HG02759 (cell line): ENCODE measurements around the gene TMEM213.

Experiments used
- ATAC-seq: cut with Tn5 transposase; IDR thresholded peaks from one replicate; pipeline ENCODE4 v1.9.1; 2021; ENCODE audit warnings: mild to moderate bottlenecking, moderate library complexity; ENCODE audit not compliant: unreplicated experiment

TMEM213 gene

DNA sequence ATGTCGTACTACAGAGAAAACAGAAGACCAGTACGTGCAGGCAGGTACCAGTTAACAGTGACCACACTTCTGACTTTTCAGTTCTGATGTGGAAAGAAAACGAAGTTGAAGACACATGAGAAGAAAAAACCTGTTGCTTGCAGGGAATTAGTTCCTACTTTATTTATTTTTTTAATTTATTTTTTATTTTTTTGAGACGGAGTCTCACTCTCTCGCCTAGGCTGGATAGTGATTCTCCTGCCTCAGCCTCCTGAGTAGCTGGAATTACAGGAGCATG is 74.0 kb downstream of the TMEM213 start:
- no peak for ATAC-seq

DNA sequence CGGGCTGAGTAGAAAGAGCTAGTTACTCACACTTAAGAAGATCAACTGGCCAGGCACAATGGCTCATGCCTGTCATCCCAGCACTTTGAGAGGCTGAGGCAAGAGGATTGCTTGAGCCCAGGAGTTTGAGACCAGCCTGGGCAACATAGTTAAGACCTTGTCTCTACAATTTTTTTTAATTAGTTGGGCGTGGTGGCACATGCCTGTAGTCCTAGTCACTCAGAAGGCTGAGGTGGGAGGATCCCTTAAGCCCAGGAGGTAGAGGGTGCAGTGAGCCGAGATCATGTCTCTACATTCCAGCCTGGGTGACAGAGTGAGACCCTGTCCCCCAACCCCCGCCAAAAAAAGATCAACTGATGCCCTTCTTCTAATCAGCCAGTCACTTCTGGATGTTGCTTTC is 74.8 kb downstream of the TMEM213 start:
- no peak for ATAC-seq

DNA sequence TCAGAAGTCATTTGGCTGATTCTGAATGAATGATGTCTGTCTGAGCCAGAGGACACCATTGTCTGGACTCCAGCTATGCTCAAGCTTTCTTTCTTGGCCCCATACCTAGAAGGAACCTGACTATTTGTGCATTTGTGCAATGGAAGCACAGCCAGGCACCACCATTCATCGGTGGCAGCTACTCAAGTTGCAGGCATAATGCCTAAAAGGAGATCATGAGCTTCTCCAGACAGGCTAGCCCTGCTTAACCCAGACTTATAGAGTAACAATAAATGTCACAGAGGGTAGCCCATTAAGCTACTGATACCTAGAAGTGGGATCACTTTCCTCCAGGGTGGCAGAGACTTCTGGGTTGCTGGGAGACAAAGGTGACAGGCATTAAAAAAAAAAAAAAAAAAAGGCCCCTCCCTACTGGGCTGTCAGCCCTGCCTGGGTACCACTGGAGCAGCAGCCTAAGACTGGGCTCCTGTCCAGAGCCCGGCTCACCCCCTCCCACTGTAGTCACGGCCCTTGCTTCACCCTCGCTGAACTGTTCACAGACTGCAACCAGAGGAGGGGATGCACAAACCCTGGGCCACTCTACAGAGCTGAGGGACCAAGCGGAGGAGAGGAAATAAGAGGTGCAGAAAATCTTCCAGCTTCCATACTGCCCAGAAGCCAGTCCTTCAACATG is 75.6 kb downstream of the TMEM213 start:
- ATAC-seq, result no peak

DNA sequence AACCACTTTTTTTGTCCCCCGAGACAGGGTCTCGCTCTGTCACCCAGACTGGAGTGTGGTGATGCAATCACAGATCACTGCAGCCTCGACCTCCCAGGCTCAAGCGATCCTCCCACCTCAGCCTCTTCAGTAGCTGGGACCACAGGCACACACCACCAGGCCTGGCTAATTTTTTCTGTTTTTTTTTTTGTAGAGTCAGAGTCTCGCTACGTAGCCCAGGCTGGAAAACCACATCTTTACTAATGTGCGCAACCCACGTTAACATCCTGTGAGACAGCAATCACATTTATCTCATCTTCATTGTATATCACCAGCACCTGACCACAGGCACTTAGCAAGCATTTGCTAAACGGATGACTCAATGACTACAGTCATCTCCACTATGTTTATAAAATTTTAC is 78.0 kb downstream of the TMEM213 start:
- no peak for ATAC-seq

DNA sequence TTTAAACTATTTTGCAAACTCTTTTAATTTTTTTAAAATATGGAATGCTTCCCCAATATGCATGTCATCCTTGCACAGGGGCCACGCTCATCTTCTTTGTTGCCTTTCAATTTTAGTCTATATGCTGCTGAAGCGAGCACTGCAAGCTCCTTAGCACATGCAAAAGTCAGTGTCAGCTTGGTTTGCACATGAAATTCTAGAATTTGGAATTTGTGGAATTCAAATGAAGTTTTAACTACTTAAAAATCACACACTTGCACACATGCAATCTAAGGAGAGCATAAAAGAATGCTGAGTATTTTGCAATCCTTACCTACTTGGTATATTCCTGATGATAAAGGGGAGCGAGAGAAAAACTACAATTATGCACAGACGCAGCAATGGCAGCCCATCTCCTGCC is 78.5 kb downstream of the TMEM213 start:
- ATAC-seq, result no peak

DNA sequence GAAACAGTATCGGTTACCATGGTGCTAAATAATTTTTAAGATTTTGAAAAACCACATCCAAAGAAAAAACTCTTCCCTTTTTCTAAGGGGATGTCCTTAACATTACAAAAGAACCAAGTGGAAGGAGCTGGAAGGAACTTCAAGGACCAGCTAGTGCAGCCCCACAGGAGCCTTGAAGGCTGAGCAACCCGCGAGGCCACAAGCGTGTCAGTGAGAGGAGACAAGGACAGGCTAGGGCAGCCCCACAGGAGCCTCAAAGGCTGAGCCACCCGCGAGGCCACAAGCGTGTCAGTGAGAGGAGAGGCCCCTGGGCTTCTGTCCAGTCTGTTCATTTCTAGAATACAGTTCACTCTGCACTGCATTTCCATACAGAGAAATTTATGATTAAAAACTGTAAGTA is 80.3 kb downstream of the TMEM213 start:
- ATAC-seq, result no peak

DNA sequence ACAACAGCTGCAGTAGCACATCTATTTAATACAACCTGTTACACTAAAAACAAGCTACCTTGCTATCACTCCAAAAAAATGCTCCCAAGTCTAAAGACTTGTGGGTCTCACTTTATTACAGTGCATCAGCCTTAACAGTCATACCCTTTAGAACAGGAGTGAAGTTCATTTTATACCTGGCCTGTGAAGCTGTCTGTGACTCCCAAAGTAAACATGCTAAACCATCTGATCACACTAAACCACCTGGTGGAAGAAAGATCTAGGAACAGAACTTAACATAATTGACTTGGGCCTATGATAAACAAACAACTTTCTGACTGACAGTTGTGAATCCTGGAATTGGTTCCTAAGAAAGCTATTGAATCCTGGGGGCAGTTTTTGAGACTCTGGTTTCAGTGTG is 81.1 kb downstream of the TMEM213 start:
- ATAC-seq, result no peak

DNA sequence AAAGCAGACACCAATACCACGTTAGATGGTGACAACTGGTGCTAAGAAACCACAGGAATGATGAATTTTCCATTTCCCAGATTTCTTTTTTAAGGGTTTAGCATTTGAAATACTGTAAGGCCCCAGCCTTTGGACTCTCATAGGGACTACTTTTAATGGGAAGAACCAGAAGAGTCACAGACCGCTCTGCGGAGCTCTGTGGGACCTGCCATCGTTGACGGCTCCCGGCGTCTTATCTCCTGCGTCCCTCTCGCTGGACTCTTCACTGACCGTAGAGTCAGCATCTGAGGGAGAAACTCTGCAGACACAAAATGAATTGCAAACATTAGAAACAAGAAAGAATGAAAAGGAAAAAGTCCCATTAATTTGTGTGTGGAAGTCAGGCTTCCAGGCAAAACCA is 81.6 kb downstream of the TMEM213 start:
- ATAC-seq, result no peak

DNA sequence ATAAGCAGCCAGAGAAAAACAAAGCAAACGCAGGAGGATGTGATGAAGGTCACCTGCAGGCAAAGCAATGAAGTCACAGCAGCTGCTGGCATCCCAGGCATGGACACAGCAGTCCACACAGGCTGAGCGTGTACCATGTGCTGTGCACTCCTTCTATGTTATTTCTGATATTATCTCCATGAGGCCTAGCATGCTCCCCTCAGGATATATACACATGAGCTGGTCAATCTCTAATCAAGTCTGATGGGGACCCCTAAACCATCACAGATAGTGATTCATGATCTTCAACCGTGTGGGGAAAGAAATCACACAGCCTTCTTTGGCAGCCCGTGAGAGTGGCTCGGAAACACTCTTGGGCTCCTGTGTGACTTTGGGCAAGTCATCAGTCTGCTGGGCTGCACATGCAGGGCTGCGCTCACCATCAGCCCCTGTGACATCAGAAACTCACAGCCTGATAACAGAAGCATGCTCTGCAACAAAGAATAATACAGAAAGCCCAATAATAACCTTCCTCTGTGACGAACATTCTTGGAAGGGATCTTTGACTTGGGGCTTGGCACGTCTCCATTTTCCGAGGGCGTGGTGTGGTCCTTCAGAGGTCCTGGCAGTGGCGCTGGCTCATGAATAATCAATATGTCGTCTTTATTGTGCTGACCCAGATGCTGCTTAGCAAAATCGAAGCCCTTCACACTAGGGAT is 83.2 kb downstream of the TMEM213 start:
- ATAC-seq, result no peak

DNA sequence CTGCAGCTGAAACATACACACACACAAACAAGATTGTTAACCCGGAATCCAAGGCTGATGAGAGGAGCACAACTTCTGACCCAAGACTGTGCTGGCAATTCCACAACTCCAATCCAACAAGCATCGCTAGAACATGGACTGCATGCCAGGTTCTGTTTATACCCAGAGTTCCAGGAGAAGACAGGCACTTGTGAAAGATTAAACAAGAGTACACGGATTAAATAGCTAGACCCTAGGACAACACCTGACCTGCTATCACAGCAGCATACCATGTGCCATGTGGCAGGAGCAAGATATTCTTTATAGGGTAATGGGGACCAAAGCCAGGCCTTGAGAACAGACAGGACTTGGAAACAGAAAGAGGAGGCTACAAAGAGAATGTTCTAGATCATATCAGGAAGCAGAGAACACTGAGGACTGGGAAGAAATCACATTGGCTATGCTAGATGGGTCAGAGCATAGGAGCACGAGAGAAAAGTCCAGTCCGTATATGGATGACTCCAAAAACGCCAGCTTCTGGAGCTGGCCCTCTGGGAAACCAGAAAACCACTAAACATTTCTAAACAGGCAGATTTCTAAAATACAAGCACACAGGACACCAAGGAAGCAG is 83.9 kb downstream of the TMEM213 start:
- no peak for ATAC-seq

DNA sequence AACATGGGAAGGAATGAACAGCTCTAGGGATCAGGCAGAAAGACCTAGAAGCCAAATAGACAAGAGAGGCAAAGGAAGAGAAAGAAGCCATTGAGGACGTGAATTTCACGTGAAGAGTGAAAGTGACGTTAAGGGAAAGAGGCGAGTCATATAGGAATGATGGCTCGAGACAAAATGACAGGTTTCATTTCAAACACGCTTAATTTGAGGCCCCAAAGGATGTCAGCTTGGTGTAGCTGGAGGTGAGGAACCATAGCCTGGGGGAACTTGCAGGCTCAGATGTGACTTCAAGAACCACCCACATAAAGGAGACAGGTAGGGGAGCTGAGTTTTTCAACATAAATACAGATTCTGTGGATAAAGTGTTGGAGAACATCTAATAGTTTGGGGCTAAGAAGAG is 84.5 kb downstream of the TMEM213 start:
- ATAC-seq, result no peak

DNA sequence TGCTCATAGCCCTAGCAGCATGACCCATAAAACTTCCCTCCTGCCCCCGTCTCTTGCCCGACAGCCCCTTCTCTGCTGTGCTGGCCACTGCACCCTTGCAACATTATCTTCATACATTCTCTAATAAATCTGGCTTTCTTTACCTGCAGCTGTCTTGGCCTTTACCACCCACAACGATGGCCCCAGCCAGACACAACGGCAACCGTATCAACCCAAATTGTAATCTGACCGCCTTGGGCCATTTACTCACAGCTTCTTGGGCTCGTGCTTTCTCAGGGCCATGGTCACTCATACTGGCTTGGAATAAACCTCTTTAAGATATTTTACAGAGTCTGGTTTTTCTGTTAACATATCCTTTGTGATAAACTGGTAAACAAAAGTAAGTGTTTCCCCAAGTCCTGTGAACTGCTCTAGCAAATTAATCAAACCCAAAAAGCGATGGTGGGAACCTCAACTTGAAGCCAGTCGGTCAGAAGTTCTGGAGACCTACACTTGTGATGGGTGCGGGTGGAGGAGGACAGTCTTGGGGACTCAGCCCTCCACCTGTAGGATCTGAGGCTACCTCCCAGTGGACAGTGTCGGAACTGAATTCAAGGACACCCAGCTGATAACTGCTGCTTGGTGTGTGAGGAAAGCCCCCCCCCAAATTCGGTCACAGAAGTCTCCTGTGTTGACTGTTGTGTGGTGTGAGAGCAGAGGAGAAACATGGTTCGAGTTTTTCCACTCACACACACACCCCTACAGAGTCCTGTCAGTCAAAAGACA is 87.8 kb downstream of the TMEM213 start:
- ATAC-seq, result no peak

DNA sequence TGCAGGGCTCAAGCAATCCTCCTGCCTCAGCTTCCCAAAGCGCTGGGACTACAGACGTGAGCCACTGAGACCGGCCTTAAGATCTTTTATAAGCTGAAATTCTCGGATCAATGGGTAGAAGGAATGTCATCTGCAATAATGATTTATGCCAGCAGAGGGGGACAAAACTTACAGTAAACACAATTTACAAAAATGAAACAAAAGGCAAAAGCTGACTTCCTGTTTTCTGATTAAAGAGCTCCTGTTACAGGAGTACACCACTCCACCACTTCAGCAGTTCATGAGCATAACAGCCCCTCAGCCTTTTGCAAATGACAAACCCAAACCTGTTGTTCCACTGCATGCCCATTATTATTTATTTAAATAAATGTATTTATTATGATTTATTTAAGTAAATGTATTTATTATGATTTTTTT is 88.7 kb downstream of the TMEM213 start:
- peak; percentile 70 for ATAC-seq

DNA sequence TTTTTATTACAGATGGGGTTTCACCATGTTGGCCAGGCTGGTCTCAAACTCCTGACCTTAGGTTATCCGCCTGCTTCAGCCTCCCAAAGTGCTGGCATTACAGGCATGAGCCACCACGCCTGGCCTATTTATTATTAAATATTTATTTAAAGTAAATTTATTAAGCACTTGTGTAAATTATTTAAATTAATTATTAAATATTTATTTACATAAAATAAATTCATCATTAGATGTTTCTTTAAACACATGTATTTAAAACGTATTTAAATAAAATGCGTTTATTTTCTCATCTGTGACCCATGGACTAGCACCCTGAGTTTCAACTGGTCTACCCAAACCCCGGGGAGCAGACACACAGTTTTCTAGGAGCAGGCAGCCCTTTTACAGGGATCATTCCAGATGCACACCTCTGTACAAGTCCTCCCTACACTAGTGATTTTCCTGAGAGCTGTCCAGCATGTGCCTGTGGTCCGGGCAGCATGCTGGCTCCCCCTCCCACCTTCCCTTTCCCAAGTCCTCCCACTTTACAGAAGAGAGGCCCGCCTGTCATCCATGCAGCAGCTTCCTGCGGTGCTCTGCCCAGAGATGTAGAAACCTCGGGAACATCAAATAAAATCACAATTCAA is 89.4 kb downstream of the TMEM213 start:
- ATAC-seq, result no peak
